KOPT-K1 (cell line): Measurements from ENCODE around the gene FREM2.

Source experiments
- H3K27ac ChIP-seq: fragments of 200-600 bp; sonication (generic); 2 replicates; pipeline ENCODE4 v1.5.1; 2016; ENCODE audit warnings: antibody characterized with exemption, mild to moderate bottlenecking, low read depth, low read length; ENCODE audit not compliant: poor library complexity, severe bottlenecking
- H3K36me3 ChIP-seq: fragments of 200-600 bp; sonication (generic); 2 replicates; pipeline ENCODE4 v1.5.1; 2017; ENCODE audit warnings: antibody characterized with exemption, mild to moderate bottlenecking, low read length, moderate library complexity; ENCODE audit not compliant: insufficient read depth
- H3K9me3 ChIP-seq: fragments of 200-600 bp; sonication (generic); 2 replicates; pipeline ENCODE4 v1.5.1; 2017; ENCODE audit warnings: antibody characterized with exemption, low read length, mild to moderate bottlenecking; ENCODE audit not compliant: insufficient read depth, poor library complexity, severe bottlenecking

The FREM2 gene

DNA sequence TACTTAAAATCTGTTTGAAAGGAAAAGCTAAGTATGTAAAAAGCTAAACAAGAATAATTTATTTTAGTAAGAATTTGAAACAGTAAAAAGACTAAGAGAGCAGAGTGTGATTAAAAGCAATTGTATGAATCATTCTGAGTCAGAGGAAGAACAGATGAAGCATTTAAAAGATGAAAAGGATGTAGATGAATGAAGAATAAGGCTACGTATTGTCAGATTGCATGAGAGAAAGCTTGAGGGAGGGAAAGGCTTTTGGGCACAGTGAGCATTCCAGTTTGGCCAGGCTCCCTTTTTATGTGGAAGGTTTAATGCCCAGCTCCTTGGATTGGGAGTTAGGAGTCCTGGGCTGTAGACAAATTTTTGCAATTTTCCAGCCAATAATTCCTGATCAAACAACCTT is 117.7 kb downstream of the FREM2 start:
- Histone ChIP-seq H3K9me3 (peaks cover 11% of the 10 kb centered on the region), H3K27ac (no peak overlapping the region)

DNA sequence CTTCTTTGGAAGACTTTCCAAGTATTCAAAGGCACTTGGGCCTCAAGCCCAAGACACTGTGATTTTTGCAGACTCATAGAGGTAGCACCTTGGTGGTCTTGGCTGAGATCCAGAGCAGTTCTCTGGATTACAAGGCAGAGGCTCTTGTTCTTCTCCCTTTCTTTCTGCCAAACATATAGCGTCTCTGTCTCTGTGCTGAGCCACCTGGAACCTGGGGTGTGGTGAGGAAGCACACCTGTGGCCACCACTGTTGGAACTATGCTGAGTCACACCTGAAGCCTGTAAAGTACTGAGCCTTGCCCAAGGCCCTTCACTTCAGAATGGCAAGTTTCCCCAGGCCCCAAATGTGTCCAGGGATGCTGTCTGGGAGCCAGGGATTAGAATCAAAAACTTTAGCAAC is 127.5 kb downstream of the FREM2 start:
- Histone ChIP-seq H3K9me3 (peaks cover 10% of the 10 kb centered on the region), H3K27ac (no peak overlapping the region), H3K36me3 (no peaks in the 10 kb centered on the region)

More for the DNA sequence above, 117.7 kb downstream of the FREM2 start:
- no peaks in the 10 kb centered on the region for H3K36me3 ChIP-seq

DNA sequence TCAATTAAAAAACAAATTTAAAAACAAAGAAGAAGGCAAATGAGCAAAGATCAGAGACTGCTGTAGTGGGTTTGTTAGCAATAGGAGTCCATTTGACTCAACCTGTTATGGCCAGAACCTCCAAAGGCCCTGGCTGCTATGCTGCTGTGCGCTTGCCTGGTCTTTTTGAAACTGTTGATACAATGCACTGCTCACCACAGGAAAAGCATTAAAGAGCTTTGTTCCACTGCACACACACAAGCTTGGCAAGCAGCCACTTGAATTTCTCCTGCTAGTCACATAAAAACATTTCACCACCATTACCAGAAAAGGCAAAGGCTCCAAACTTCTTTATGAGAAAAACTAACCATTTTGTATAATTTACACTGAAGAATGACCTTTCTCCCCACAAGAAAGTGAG is 132.2 kb downstream of the FREM2 start:
- Histone ChIP-seq H3K36me3 (no peaks in the 10 kb centered on the region), H3K9me3 (no peaks in the 10 kb centered on the region), H3K27ac (no peak overlapping the region)

DNA sequence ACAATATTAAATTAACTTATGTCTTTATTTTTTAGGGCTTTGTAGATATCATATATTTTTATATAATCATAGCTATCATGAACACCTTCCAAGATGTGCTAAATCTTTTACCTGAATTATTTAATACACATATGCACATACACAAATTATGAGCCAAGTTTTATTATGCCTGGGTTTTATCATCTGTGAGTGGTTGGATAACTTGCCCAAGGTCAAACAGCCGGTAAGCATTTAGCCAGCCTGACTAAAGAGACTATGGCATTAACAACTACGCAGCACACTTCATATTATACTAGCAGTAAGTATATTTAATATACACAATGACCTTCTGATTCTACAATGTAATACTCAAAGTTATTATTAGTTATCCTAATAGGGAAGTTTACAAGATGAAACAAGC is 132.7 kb downstream of the FREM2 start:
- H3K36me3 ChIP-seq: no peaks in the 10 kb centered on the region
- no peaks in the 10 kb centered on the region for H3K9me3 ChIP-seq
- no peak overlapping the region for H3K27ac ChIP-seq

DNA sequence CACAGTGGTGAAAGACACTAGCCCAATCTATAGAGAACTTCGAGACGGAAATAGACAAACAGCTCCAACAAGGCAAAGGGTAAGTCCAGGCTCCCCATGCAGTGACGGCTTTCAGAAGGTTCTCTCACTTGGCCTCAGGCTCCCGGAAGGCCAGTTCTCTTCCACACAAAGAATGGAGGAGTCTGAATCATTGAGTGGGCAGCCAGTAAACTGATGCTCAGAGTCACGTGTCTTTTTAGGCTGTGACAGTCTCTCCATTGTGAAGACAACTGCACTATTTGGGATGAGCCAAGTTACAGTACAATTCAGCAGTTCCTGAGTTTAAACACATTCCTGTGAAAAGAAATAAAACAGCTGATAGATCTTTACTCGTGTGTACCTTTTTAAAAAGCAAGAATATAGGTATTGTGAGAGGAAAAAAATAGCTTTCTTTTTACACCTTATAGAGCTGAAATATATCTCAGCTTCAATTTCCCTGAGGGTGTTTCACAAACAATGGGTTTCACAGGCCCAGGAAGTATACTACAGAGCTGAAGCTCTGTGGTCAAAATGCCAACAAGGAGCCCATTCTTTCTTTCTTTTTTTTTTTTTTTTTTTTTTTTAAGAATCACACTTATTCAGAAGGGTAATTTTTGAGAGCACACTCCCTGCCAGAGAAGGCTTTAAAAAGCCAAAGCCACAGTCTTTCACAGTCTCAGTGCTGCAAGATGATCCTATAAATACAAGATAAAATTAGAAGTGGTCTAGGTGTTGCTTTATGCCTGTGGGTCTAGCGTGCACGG is 135.1 kb downstream of the FREM2 start:
- Histone ChIP-seq H3K27ac (no peak overlapping the region), H3K36me3 (no peaks in the 10 kb centered on the region), H3K9me3 (no peaks in the 10 kb centered on the region)

DNA sequence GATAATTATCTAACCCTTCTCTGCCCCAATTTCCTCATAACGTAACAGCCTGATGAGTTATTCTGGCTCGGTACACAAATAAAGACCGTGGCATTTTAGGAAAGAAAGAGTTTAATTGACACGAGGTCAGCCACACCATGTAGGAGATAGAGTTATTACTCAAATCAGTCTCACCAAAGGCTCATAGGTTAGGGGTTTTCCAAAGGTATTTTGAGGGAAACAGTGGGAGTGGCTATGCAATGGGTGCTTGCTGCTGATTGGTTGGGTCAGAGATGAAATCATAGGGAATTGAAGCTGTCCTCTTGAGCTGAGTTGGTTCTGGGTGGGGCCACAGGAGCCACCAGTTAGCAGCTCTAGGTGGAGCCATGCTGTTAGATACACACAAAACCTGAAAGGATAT is 137.5 kb downstream of the FREM2 start:
- Histone ChIP-seq H3K36me3 (no peaks in the 10 kb centered on the region), H3K9me3 (no peaks in the 10 kb centered on the region), H3K27ac (no peak overlapping the region)

DNA sequence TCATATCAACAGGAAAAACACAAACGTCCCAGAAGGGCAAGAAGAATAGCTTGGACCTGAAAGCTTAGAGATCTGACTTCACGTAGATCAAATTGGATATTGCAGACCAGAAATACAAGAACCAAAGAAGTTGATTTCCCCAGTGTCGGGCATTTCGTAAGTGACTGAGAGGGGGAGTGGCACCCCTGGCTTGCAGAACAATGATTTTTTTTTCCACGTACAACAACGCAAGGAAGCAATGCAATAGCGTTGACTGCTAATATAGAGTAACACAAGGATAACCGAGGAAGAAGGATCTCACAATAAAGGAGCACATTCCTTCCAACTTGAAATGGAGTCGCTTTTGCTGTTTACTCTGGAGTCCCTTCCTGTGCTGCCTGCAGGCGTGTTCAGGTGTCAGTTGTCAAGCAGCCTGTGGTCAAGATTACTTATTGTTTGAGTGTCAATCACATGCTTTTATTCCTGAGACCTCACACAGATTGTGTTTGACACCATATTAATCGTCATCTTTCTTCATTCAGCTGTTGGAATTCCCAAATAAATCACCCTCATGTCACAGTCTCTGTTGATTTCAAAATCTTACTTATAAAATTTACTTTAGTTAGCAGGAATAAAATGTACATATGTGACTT is 139.4 kb downstream of the FREM2 start:
- Histone ChIP-seq H3K27ac (no peak overlapping the region), H3K36me3 (no peaks in the 10 kb centered on the region), H3K9me3 (no peaks in the 10 kb centered on the region)

DNA sequence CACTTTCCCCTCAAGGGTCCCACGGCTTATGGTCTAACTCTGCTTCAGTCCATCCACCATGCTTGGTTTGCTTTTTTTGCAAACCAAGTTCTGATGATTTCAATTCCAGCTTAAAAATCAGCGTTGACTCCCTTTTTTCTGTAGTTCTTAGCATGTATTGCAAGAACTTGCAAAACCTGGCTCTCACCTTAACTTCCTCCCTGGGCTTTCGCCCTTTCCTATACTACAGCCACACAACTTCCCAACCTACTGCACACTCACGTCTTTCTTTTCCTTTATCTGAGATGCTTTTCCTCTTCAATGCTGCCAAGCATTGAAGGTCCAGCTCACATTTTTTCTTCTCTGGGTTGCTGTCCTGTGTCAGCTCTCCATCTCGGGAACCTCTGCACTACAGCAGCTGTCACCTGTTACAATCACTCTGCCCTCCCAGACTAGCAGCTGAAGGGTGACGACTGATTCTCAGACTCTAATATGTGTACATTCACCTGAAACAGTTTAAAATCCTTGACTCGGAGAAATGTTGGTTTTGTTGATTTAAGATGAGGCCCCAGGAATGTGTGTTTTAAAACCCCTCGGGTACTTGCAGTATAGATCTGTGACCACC is 143.7 kb downstream of the FREM2 start:
- Histone ChIP-seq H3K27ac (no peak overlapping the region), H3K9me3 (no peaks in the 10 kb centered on the region), H3K36me3 (no peaks in the 10 kb centered on the region)

DNA sequence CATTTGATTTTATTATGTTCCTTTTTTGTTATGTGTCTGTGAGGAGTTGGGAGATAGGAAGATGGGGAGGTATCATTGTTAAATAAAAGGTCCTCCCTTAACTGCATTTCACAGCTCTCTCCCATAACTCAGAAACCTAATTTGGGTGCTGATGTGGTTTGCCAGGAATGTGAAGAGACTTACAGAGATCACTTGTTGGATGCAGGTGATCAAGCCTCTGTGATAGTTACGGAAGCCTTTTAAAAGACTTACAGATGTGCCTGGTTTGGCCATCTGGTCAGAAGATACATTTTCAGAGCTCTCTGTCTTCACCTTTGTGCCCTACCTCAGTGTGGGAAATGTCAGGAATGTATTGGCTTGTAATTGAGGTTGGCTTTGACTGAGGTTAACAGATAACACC is 157.7 kb downstream of the FREM2 start:
- Histone ChIP-seq H3K27ac (no peak overlapping the region), H3K9me3 (no peaks in the 10 kb centered on the region), H3K36me3 (no peaks in the 10 kb centered on the region)

DNA sequence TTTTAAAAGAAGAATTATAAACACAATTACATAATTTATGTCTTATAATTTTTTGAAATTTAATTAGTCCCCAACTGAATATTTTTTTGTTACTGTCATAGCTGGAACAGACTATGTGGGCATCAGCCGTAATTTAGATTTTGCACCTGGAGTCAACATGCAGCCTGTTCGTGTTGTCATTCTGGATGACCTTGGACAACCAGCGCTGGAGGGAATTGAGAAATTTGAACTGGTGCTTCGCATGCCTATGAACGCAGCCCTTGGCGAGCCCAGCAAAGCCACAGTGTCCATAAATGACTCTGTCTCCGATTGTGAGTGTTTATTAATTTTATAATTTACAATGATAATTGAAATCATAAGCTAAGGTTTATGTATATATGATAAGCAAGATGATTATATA is 161.5 kb downstream of the FREM2 start:
- no peak overlapping the region for H3K27ac ChIP-seq
- H3K36me3 ChIP-seq: no peaks in the 10 kb centered on the region
- H3K9me3 ChIP-seq: no peaks in the 10 kb centered on the region

DNA sequence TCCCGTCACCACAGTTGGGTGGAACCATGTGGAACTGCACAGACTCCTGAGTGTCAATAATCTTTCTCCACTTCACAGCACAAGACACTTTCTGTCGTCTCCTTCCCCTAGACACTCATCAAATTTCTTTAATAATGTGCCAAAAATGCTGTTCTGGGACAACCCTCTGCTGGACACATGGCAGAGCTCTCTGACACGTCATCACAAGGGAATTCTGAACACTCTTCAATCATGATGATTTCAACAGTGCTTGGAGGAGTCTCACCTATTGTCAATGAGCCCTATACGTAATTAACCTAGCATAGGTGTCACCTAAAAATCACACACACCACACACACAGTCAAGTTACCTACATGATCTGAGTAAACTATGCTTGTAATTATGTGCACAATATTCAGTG is 162.4 kb downstream of the FREM2 start:
- H3K9me3 ChIP-seq: no peaks in the 10 kb centered on the region
- H3K27ac ChIP-seq: no peak overlapping the region
- H3K36me3 ChIP-seq: no peaks in the 10 kb centered on the region

DNA sequence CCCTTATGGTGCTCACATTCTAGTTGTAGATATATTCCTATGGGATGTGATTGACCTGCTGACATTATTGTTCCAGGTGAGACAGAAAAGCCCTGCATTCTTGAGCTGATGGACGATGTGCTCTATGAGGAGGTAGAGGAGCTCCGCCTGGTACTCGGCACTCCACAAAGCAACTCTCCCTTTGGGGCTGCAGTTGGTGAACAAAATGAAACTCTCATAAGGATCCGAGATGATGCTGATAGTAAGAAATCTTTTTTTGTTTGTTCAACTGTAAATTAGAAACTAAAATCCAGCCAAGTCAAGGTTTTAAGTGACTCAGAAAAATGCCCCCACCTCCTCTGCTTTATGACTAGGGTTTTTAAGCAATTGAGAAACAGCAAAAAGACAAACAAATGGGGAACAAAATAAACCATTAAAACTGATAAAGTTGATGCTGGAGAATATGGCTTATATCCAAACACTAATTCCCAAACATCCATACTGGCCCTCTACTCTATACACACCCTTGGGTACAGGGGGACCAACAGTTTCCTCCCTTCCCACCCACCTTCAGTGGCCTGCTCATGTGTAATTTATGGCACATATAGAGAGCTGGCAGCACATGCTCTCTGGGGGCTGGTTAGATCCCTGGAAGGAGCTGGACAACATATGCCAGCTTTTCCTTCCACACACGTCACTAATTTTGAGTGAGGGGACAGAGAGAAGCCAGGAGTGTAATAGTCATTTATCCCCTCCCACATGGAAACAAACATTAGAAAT is 164.2 kb downstream of the FREM2 start:
- no peaks in the 10 kb centered on the region for H3K9me3 ChIP-seq
- H3K27ac ChIP-seq: no peak overlapping the region
- H3K36me3 ChIP-seq: no peaks in the 10 kb centered on the region

DNA sequence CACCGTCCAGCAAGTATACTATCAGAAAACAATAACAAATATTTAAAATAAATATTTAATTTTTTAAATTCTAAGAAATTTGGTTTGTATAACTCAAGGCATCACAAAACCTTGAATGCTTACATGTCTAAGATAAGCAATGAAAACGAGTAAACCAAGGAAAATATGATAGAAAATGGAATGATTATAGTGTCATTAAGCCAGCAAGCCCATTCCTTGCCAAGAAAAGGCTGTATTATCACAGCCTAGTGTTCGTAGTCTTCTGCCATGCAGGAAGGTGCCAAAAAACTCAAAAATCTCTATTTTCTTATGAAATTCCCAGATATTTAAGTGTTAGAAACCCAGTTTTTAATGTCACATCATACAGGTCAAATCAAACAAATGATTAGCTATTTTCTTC is 167.3 kb downstream of the FREM2 start:
- H3K36me3 ChIP-seq: no peaks in the 10 kb centered on the region
- H3K27ac ChIP-seq: no peak overlapping the region
- H3K9me3 ChIP-seq: no peaks in the 10 kb centered on the region

DNA sequence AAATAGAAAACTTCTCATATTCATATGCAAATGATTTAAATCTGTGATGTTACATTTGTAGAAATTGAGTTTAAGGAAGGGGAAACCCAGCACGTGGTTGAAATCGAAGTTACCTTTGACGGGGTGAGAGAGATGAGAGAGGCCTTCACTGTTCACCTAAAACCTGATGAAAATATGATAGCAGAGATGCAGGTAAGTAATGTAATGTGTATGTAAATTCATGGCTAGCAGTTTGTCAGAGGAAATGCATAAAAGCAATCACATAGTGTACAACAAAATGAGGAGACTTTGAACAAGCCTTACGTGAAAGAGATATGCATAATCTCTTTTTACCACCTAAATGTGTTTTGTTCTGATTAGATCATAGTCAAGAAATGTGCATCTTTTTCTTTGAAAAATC is 169.2 kb downstream of the FREM2 start:
- Histone ChIP-seq H3K27ac (no peak overlapping the region), H3K36me3 (no peaks in the 10 kb centered on the region)

DNA sequence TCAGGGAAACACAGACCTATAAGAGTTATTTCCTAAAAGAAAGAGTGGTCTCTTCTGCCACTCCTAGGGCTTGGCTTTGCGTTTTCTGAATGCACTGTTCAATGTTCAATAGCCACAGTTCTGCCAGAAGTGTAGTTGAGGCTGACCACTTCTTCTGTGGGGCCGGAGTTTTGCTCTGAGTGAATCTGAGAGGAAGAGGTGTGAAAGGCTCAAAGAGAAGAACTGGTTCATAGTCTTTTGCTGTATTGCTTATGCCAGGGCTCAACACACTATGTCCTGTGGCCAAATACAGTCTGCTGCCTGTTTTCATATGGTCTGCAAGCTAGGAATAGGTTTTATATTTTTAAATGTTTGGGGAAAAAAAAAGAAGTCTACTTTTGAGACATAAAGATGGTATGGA is 175.6 kb downstream of the FREM2 start:
- Histone ChIP-seq H3K36me3 (no peaks in the 10 kb centered on the region), H3K27ac (no peak overlapping the region), H3K9me3 (no peaks in the 10 kb centered on the region)

More for the DNA sequence above, 169.2 kb downstream of the FREM2 start:
- H3K9me3 ChIP-seq: no peaks in the 10 kb centered on the region
